Measurements from ENCODE around the gene SOCS1. TPM values are rescaled to one million over a fixed set of nuclear protein-coding genes. Genes with fewer than 3 reads are reported as not detected.
A peak's percentile ranks its signal among the peaks of the same experiment; 100 is the strongest.

Gene SOCS1, protein sequence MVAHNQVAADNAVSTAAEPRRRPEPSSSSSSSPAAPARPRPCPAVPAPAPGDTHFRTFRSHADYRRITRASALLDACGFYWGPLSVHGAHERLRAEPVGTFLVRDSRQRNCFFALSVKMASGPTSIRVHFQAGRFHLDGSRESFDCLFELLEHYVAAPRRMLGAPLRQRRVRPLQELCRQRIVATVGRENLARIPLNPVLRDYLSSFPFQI
- total RNA-seq (2014; rRNA removed; shearing (Covaris generic)), result 1.4 and 2.0 TPM in 2 replicates
- polyA plus RNA-seq (2016; fragmentation: Nextera tagmentation; extraction: Ambion mirVana), result 1.6 and 2.3 TPM in 2 replicates

DNA sequence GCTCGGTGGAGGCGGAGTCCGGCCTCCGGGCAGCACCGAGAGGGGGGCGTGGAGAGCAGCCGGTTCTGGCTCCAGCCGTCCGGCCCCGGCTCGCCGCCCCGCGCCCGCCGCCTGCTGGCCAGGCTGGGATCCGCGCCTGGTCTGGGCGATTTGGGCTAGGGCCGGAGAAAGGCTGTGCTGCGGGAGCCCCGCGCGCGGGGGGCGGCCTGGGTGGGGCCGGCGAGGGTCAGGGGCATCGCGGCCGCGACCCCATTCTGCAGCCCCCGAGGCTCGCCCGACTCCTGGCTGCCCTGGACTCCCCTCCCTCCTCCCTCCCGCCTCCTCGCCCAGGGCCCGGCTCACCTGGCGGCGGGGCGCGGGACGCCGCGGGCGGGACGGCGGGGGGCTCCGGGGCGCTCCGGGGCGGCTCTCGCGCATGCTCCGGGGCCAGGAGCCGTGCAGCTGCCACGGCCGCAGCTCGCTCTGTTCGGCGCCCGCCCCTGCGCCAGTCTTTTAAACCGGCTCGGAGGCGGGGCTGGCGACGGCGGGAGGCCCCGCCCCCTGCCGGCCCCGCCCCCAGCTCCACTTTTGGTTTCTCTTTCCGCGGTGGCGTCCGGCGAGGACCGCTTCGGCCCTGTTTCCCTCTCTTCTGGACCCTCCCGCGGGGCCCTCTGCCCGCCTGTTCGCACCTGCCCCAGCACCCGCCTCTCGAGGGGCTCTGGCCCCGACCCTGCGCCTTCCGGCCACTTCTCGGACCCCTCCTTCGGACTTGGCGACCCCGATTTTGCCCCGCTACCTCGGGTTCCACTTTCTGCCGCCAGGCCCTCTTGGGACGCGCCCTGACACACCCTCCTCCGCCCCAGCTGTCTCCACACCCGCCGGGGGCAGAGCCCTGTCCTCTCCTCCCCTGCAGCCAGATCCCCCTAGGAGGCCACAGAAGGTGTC, at the start of gene SOCS1:
TSS of gene SOCS1 (minus strand) at position 468 of the 924 bp plus-strand sequence. CDS start 726 bp downstream, outside the sequence.
- Histone ChIP-seq H3K4me1 (ENCODE audit: insufficient read depth) (peaks cover 10% of the 10 kb centered on the region; the same call in 1 of the 2 replicates), H3K27ac (peak within 1 kb of the TSS; percentile 84), H4K20me1 (ENCODE audit: insufficient read depth) (no peaks in the 10 kb centered on the region), H3K79me2 (ENCODE audit: insufficient read depth) (no peaks in the 10 kb centered on the region), H3K9ac (peak within 1 kb of the TSS; percentile 89), H3K36me3 (ENCODE audit: low read depth) (no peaks in the 10 kb centered on the region), H2AFZ (peak within 1 kb of the TSS; percentile 65), H3K27me3 (replicated peaks; ENCODE audit: insufficient read depth) (no peaks in the 10 kb centered on the region), H3K4me3 (peak within 1 kb of the TSS; percentile 78), H3K9me2 (ENCODE audit: insufficient read depth) (no peaks in the 10 kb centered on the region), H3K4me2 (ENCODE audit: unreplicated experiment) (peak within 1 kb of the TSS; percentile 86), H3K9me3 (ENCODE audit: low read depth) (no peaks in the 10 kb centered on the region), H3F3A (ENCODE audit: insufficient read depth) (peaks cover 8% of the 10 kb centered on the region)
- in situ Hi-C loops (cut with MboI), result loop anchor here (10.0 kb wide), 1 partner anchor 291 kb away; no protein-coding TSS in a partner anchor
- TF ChIP-seq EZH2 (IDR thresholded peaks at IDR 0.05; ENCODE audit: insufficient read depth, poor library complexity, severe bottlenecking) (no peak), EZH2phosphoT487 (IDR thresholded peaks at IDR 0.05; ENCODE audit: insufficient read depth, low read depth) (no peak)
- 0 to 1% methylated on average over 31 to 43 of the region's 100 CpGs for WGBS, 2 experiments (ENCODE audit: low coverage in 1 of 2, low lambda C conversion rate in 2 of 2, missing lambda C conversion rate in 2 of 2)
- peak; percentile 91 for DNase-seq

GRCh38 chr16:11303405-11304138, 47.6 kb upstream of the SOCS1 start:
- no peak for DNase-seq
- no peak overlapping the region for H3K4me2 ChIP-seq (ENCODE audit: unreplicated experiment)
- no peak overlapping the region for H3K9ac ChIP-seq
- H3K9me3 ChIP-seq (ENCODE audit: low read depth), result no peaks in the 10 kb centered on the region
- H3K4me1 ChIP-seq (ENCODE audit: insufficient read depth), result no peaks in the 10 kb centered on the region
- H3K4me3 ChIP-seq, result no peak overlapping the region
- H3F3A ChIP-seq (ENCODE audit: insufficient read depth), result no peaks in the 10 kb centered on the region
- H3K27me3 ChIP-seq (replicated peaks; ENCODE audit: insufficient read depth), result no peaks in the 10 kb centered on the region
- in situ Hi-C loops (cut with MboI), result no loop called here
- WGBS, 2 experiments (ENCODE audit: low coverage in 1 of 2, low lambda C conversion rate in 2 of 2, missing lambda C conversion rate in 2 of 2), result 73 to 77% methylated on average over 17 to 18 of the region's 18 CpGs
- H4K20me1 ChIP-seq (ENCODE audit: insufficient read depth), result no peaks in the 10 kb centered on the region
- no peak overlapping the region for H3K27ac ChIP-seq
- H3K79me2 ChIP-seq (ENCODE audit: insufficient read depth), result no peaks in the 10 kb centered on the region
- TF ChIP-seq EZH2phosphoT487 (IDR thresholded peaks at IDR 0.05; ENCODE audit: insufficient read depth, low read depth), result no peak
- no peak for TF ChIP-seq EZH2 (IDR thresholded peaks at IDR 0.05; ENCODE audit: insufficient read depth, poor library complexity, severe bottlenecking)
- H3K36me3 ChIP-seq (ENCODE audit: low read depth), result no peaks in the 10 kb centered on the region
- no peak overlapping the region for H2AFZ ChIP-seq
- no peaks in the 10 kb centered on the region for H3K9me2 ChIP-seq (ENCODE audit: insufficient read depth)

DNA sequence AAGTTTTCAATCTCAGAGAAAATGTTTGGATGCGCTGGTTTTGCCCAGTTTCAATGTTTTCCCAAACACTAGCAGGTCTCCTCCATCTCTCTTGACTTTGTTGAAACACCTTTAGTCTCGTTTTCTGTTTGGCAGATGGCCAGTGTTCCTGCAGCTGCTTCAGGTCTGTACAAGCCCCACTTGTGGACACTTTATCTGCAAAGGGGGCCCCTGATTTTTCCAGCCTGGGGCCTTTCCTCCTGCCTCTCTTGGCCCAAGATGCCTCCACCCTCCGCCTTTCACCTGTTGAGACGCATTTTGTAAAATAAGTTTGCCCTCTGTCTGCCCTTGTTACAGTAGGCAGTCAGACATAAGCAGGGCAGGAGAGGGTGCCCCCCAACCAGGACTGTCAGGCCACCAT, 47.0 kb upstream of the SOCS1 start:
- no peaks in the 10 kb centered on the region for H3K79me2 ChIP-seq (ENCODE audit: insufficient read depth)
- TF ChIP-seq EZH2phosphoT487 (IDR thresholded peaks at IDR 0.05; ENCODE audit: insufficient read depth, low read depth) (no peak), EZH2 (IDR thresholded peaks at IDR 0.05; ENCODE audit: insufficient read depth, poor library complexity, severe bottlenecking) (no peak)
- in situ Hi-C loops (cut with MboI), result no loop called here

More for the DNA sequence above, 47.0 kb upstream of the SOCS1 start:
- Histone ChIP-seq H4K20me1 (ENCODE audit: insufficient read depth) (no peaks in the 10 kb centered on the region), H3K4me1 (ENCODE audit: insufficient read depth) (no peaks in the 10 kb centered on the region), H3F3A (ENCODE audit: insufficient read depth) (0 out of 2 replicates have a peak, but pooled peaks cover 4% of the 10 kb centered on the region), H2AFZ (no peak overlapping the region), H3K4me2 (ENCODE audit: unreplicated experiment) (no peak overlapping the region), H3K36me3 (ENCODE audit: low read depth) (no peaks in the 10 kb centered on the region), H3K9me3 (ENCODE audit: low read depth) (no peaks in the 10 kb centered on the region), H3K4me3 (no peak overlapping the region), H3K9me2 (ENCODE audit: insufficient read depth) (no peaks in the 10 kb centered on the region), H3K9ac (no peak overlapping the region), H3K27me3 (replicated peaks; ENCODE audit: insufficient read depth) (no peaks in the 10 kb centered on the region), H3K27ac (no peak overlapping the region)
- DNase-seq, result no peak
- 56 to 64% methylated on average over 4 of the region's 4 CpGs for WGBS, 2 experiments (ENCODE audit: low coverage in 1 of 2, low lambda C conversion rate in 2 of 2, missing lambda C conversion rate in 2 of 2)
